Osteocyte (in vitro differentiated cells): ENCODE results near the gene PROC. TPM values are rescaled to one million over a fixed set of nuclear protein-coding genes. Genes with fewer than 3 reads are reported as not detected.
A peak's percentile ranks its signal among the peaks of the same experiment; 100 is the strongest.
"Not testable (repeated sequence)": the region's sequence is repeated elsewhere in the genome, so short reads cannot be mapped to it uniquely, and the experiment has no call there.

Experiments
- DNase-seq: peaks from one replicate; pipeline ENCODE4 v3.0.0; 2021; ENCODE audit warnings: mixed read lengths; ENCODE audit not compliant: unreplicated experiment; ENCODE audit errors: extremely low spot score
- H3K27ac Mint-ChIP-seq: one replicate; pipeline ENCODE4 v1.8.0; 2021; ENCODE audit warnings: mild to moderate bottlenecking, mixed read lengths; ENCODE audit not compliant: unreplicated experiment
- H3K27me3 Mint-ChIP-seq: one replicate; pipeline ENCODE4 v1.8.0; 2021; ENCODE audit warnings: mixed read lengths; ENCODE audit not compliant: unreplicated experiment
- H3K36me3 Mint-ChIP-seq: one replicate; pipeline ENCODE4 v1.8.0; 2021; ENCODE audit warnings: mixed read lengths; ENCODE audit not compliant: unreplicated experiment
- H3K4me1 Mint-ChIP-seq: one replicate; pipeline ENCODE4 v1.8.0; 2021; ENCODE audit warnings: mixed read lengths; ENCODE audit not compliant: unreplicated experiment
- H3K4me3 Mint-ChIP-seq: one replicate; pipeline ENCODE4 v1.8.0; 2021; ENCODE audit warnings: mild to moderate bottlenecking, moderate library complexity, mixed read lengths; ENCODE audit not compliant: unreplicated experiment
- H3K9me3 Mint-ChIP-seq: one replicate; pipeline ENCODE4 v1.8.0; 2021; ENCODE audit warnings: mixed read lengths; ENCODE audit not compliant: unreplicated experiment
- total RNA-seq: library from RNA; stranded (reverse); gene quantifications from 2 replicates; pipeline ENCODE4 v1.2.1, GENCODE V29; 2021
- TF ChIP-seq, protein P1 (sequence below): fragments of 200-600 bp; sonication (generic); IDR thresholded peaks from 2 replicates; pipeline ENCODE4 v1.5.0; 2021; ENCODE audit warnings: antibody characterized with exemption, mild to moderate bottlenecking, moderate library complexity

PROC gene
- total RNA-seq, 1 donor from 2014 or later: 1.6 TPM

DNA sequence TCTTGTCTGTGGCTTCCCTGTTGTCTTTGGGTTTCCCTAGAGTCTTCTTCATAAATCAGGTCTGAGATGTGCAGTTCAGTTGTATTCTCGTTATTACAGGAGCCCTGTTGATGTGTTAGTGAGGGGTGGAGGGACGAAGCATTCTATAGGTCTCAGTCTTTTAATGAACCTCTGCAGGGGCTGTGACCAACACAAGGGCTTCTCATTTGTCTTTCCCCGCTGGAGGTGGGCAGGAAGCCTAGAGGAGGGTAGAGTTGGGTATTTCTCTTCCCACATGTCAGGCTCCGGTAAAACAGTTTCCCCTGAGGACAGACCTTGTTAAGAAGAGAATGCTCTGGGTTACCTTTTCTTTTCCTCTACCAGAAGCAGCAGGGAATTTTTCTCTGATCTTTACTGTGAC is 31.2 kb downstream of the PROC start:
- H3K27ac Mint-ChIP-seq: no peak overlapping the region
- H3K4me1 Mint-ChIP-seq: peaks cover 12% of the 10 kb centered on the region
- H3K36me3 Mint-ChIP-seq: peaks cover 10% of the 10 kb centered on the region
- TF ChIP-seq, protein P1, sequence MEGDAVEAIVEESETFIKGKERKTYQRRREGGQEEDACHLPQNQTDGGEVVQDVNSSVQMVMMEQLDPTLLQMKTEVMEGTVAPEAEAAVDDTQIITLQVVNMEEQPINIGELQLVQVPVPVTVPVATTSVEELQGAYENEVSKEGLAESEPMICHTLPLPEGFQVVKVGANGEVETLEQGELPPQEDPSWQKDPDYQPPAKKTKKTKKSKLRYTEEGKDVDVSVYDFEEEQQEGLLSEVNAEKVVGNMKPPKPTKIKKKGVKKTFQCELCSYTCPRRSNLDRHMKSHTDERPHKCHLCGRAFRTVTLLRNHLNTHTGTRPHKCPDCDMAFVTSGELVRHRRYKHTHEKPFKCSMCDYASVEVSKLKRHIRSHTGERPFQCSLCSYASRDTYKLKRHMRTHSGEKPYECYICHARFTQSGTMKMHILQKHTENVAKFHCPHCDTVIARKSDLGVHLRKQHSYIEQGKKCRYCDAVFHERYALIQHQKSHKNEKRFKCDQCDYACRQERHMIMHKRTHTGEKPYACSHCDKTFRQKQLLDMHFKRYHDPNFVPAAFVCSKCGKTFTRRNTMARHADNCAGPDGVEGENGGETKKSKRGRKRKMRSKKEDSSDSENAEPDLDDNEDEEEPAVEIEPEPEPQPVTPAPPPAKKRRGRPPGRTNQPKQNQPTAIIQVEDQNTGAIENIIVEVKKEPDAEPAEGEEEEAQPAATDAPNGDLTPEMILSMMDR: no peak
- H3K4me3 Mint-ChIP-seq: no peak overlapping the region
- H3K9me3 Mint-ChIP-seq: peaks cover 6% of the 10 kb centered on the region
- DNase-seq: peak; percentile 59
- H3K27me3 Mint-ChIP-seq: no peaks in the 10 kb centered on the region

DNA sequence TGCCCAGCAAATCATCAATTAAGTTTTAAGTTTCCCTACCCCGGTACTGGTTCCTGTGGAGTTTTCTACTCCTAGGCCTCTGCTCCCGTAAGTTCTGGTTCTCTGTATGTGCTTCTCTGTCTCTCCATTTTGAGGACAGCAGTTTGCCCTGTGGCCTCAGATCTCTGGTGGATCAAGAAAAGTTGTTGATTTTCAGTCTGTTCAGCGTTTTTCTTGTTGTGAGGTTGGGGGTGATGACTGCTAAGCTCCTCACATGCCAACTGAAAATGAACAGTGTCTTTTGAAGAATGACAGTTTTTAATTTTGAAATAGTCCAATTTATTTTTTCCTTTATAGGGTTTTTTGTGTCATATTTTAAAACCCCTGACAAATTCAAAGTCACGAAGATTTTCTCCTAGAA is 31.7 kb downstream of the PROC start:
- Mint-ChIP-seq H3K36me3 (peaks cover 10% of the 10 kb centered on the region), H3K4me3 (no peak overlapping the region), H3K9me3 (peaks cover 3% of the 10 kb centered on the region), H3K27ac (no peak overlapping the region), H3K4me1 (peaks cover 13% of the 10 kb centered on the region), H3K27me3 (no peaks in the 10 kb centered on the region)
- TF ChIP-seq, protein P1: no peak
- DNase-seq: no peak

DNA sequence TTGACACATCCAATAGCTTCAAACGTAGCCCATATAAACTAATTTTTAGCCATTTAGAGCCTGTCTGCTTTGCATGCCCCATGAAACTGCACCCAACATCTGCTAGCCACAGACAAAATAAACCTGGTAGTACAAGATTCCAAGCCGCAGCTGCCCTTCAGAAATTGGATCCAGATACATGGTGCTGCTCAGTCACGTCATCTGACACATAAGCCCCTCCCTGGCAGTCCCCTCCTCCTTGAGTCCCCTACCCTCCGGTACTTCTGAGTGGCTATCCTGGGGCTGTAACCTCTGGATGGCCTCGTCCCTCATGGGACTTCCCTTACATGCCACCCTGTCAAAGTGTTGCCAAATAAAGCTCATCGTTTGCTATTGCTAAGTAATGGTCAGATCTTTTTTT is 33.8 kb downstream of the PROC start:
- Mint-ChIP-seq H3K4me1 (peaks cover 24% of the 10 kb centered on the region), H3K27me3 (no peaks in the 10 kb centered on the region), H3K4me3 (no peak overlapping the region), H3K27ac (no peak overlapping the region), H3K9me3 (no peaks in the 10 kb centered on the region), H3K36me3 (peaks cover 12% of the 10 kb centered on the region)
- DNase-seq: peak; percentile 46
- TF ChIP-seq, protein P1: no peak

DNA sequence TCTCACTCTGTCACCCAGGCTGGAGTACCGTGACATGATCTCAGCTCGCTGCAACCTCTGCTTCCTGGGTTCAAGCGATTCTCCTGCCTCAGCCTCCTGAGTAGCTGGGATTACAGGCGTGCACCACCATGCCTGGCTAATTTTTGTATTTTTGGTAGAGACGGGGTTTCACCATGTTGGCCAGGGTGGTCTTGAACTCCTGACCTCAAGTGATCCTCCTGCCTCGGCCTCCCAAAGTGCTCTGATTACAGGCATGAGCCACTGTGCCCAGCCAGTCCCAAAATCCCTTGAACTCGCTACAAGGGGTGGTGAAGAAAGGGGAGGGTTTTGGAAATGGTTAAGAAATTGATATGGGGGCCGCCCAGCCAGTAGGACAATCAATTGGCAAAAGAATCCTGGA is 34.2 kb downstream of the PROC start:
- H3K9me3 Mint-ChIP-seq, H3K27ac Mint-ChIP-seq, H3K4me3 Mint-ChIP-seq, H3K27me3 Mint-ChIP-seq: not testable (repeated sequence)
- H3K4me1 Mint-ChIP-seq: peaks cover 24% of the 10 kb centered on the region
- H3K36me3 Mint-ChIP-seq: peaks cover 12% of the 10 kb centered on the region
- DNase-seq: peak; percentile 17

DNA sequence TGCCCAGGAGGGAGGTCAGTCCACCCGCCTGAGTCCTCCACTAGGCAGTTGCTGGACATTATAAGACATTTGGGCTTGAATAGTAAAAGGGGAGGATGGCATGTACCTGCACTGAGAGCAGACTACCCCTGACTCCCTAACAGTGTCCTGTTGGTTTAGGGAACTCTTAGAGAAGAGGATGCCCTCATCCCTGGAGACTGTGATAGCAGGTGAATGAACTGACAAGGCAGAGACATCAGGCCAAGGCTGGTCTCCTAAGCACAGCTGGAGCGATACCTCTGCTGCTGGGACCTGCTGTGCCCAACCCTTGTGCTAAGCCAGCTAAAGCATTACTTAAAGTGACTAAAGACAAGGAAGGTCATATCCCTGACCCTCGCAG is 34.8 kb downstream of the PROC start:
- Mint-ChIP-seq H3K36me3 (peaks cover 9% of the 10 kb centered on the region), H3K4me1 (peaks cover 24% of the 10 kb centered on the region), H3K27me3 (no peaks in the 10 kb centered on the region), H3K27ac (no peak overlapping the region), H3K4me3 (no peak overlapping the region), H3K9me3 (no peaks in the 10 kb centered on the region)
- DNase-seq: no peak
- TF ChIP-seq, protein P1: no peak
